IMR-90 (cell line): Measurements from ENCODE around the gene RGPD3.
"Not testable (repeated sequence)": the region's sequence is repeated elsewhere in the genome, so short reads cannot be mapped to it uniquely, and the experiment has no call there.

Experiments
- BHLHE40 ChIP-seq: fragments of 150-350 bp; IDR thresholded peaks from 2 replicates; pipeline ENCODE4 v1.6.1; 2016; ENCODE audit warnings: mild to moderate bottlenecking, low read depth, low read length
- CEBPB ChIP-seq: IDR thresholded peaks from 2 replicates; pipeline ENCODE4 v1.6.1; 2012; ENCODE audit warnings: low read depth, low read length, improper control_type of control experiment
- CHD1 ChIP-seq: IDR thresholded peaks from 2 replicates; pipeline ENCODE4 v1.6.1; 2012; ENCODE audit warnings: low read depth, low read length, improper control_type of control experiment
- FOS ChIP-seq: fragments of 150-350 bp; IDR thresholded peaks from 2 replicates; pipeline ENCODE4 v1.6.1; 2016; ENCODE audit warnings: low read depth, low read length
- MAFK ChIP-seq: IDR thresholded peaks from 2 replicates; pipeline ENCODE4 v1.6.1; 2012; ENCODE audit warnings: low read depth, low read length, improper control_type of control experiment
- MAZ ChIP-seq: IDR thresholded peaks from 2 replicates; pipeline ENCODE4 v1.6.1; 2012; ENCODE audit warnings: low read depth, mild to moderate bottlenecking, low read length, improper control_type of control experiment, moderate library complexity, borderline replicate concordance
- MXI1 ChIP-seq: IDR thresholded peaks from 2 replicates; pipeline ENCODE4 v1.6.1; 2012; ENCODE audit warnings: low read depth, mild to moderate bottlenecking, low read length, moderate library complexity, borderline replicate concordance
- POLR2A ChIP-seq: IDR thresholded peaks from 2 replicates; pipeline ENCODE4 v1.6.1; 2012; ENCODE audit warnings: mild to moderate bottlenecking, low read depth, low read length
- RAD21 ChIP-seq: IDR thresholded peaks from 2 replicates; pipeline ENCODE4 v1.6.1; 2012; ENCODE audit warnings: low read length, improper control_type of control experiment
- RFX5 ChIP-seq: IDR thresholded peaks from 2 replicates; pipeline ENCODE4 v1.8.0; 2012; ENCODE audit warnings: low read depth, mild to moderate bottlenecking, low read length, moderate library complexity
- TF ChIP-seq, protein P1 (sequence below): conservative IDR thresholded peaks from 2 replicates; pipeline ENCODE4 v1.5.1; 2012; ENCODE audit warnings: mild to moderate bottlenecking, low read depth, low read length, improper control_type of control experiment
- TF ChIP-seq, protein P2 (sequence below): fragments of 150-350 bp; IDR thresholded peaks from 2 replicates; pipeline ENCODE4 v1.6.1; 2017; ENCODE audit warnings: mild to moderate bottlenecking, antibody characterized with exemption, low read length, low read depth

GRCh38 chr2:106369182-106369581, 99.0 kb downstream of the RGPD3 start:
- TF ChIP-seq, protein P1, sequence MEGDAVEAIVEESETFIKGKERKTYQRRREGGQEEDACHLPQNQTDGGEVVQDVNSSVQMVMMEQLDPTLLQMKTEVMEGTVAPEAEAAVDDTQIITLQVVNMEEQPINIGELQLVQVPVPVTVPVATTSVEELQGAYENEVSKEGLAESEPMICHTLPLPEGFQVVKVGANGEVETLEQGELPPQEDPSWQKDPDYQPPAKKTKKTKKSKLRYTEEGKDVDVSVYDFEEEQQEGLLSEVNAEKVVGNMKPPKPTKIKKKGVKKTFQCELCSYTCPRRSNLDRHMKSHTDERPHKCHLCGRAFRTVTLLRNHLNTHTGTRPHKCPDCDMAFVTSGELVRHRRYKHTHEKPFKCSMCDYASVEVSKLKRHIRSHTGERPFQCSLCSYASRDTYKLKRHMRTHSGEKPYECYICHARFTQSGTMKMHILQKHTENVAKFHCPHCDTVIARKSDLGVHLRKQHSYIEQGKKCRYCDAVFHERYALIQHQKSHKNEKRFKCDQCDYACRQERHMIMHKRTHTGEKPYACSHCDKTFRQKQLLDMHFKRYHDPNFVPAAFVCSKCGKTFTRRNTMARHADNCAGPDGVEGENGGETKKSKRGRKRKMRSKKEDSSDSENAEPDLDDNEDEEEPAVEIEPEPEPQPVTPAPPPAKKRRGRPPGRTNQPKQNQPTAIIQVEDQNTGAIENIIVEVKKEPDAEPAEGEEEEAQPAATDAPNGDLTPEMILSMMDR, result not testable (repeated sequence)
- TF ChIP-seq, protein P2, sequence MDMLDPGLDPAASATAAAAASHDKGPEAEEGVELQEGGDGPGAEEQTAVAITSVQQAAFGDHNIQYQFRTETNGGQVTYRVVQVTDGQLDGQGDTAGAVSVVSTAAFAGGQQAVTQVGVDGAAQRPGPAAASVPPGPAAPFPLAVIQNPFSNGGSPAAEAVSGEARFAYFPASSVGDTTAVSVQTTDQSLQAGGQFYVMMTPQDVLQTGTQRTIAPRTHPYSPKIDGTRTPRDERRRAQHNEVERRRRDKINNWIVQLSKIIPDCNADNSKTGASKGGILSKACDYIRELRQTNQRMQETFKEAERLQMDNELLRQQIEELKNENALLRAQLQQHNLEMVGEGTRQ, result not testable (repeated sequence)
- not testable (repeated sequence) for TF ChIP-seq POLR2A, MAZ, CHD1, RAD21, MAFK, FOS, BHLHE40, CEBPB, MXI1, RFX5
